ENCODE results near the gene DLL4.

Gene DLL4

DNA sequence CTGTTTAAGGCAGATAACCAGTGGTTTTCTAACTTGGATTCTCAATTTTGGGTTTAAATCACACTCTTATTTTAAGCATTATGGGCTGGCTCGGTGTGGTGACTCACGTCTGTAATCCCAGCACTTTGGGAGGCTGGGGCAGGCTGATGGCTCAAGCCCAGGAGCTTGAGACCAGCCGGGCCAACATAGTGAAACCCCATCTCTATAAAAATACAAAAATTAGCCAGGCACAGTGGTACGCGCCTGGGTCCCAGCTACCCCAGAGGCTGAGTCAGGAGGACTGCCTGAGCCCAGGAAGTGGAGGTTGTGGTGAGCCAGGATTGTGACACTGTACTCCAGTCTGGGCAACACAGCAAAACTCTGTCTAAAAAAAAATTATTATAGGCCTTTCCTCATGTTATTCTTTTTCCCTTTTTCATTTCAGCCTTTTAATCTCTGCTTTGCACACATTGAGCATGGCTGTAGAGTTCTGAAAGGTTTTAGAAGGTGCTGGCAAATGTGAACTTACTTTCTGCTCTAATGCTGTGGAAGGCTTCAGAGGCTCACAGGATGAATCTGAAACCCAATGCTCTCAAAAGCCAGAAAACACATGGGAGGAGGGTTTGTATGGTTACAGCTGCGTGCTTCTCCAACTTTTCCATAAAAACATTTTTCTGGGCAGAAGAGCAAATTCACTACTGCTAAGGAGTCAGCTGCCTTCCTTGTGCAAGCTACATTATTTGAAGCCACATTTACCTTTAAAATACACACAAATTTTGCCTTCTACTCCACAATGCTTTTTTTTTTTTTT lies 56.6 kb downstream of the DLL4 start:
- DNase-seq (ENCODE audit: low read depth) = no peak
- no peak overlapping the region for H3K4me3 ChIP-seq (ENCODE audit: low read depth, low read length)
- TF ChIP-seq CTCF (IDR thresholded peaks at IDR 0.05; ENCODE audit: low read depth, low read length, missing control alignments) = no peak
- in situ Hi-C loops (cut with HindIII; ENCODE audit: low sequenced_read_pairs) = no loop called here

- in situ Hi-C loops (cut with HindIII; ENCODE audit: low sequenced_read_pairs) = no loop called here
- TF ChIP-seq CTCF (IDR thresholded peaks at IDR 0.05; ENCODE audit: low read depth, low read length, missing control alignments) = no peak
Observed at GRCh38 chr15:40986820-40987219, 57.7 kb downstream of the DLL4 start.

GRCh38 chr15:40988156-40988555 lies 59.0 kb downstream of the DLL4 start:
- no peak for TF ChIP-seq CTCF (IDR thresholded peaks at IDR 0.05; ENCODE audit: low read depth, low read length, missing control alignments)
- in situ Hi-C loops (cut with HindIII; ENCODE audit: low sequenced_read_pairs) = no loop called here
- H3K4me3 ChIP-seq (ENCODE audit: low read depth, low read length) = no peak overlapping the region
- no peak for DNase-seq (ENCODE audit: low read depth)

More at GRCh38 chr15:40986820-40987219, 57.7 kb downstream of the DLL4 start:
- no peak for DNase-seq (ENCODE audit: low read depth)
- no peak overlapping the region for H3K4me3 ChIP-seq (ENCODE audit: low read depth, low read length)

Data from astrocyte of the cerebellum (primary cell).